ENCODE results near the gene APOD.

GRCh38 chr3:195558602-195559001 lies 25.1 kb downstream of the APOD start:
- TF ChIP-seq POLR2A (IDR thresholded peaks at IDR 0.05; ENCODE audit: low read length), result no peak
- TF ChIP-seq GATA1 (IDR thresholded peaks at IDR 0.05; ENCODE audit: low read depth, low read length), result no peak
